Endothelial cell of umbilical vein (primary cell): ENCODE data around the gene TBC1D4.

Experiments used
- EZH2 ChIP-seq: IDR thresholded peaks from 2 replicates; pipeline ENCODE4 v1.6.1; 2012; ENCODE audit warnings: borderline replicate concordance, low read depth, mild to moderate bottlenecking, moderate library complexity, low read length, inconsistent platforms; ENCODE audit not compliant: severe bottlenecking
- FOS ChIP-seq: IDR thresholded peaks from 2 replicates; pipeline ENCODE4 v1.6.1; 2011; ENCODE audit warnings: mild to moderate bottlenecking, low read length, moderate library complexity, borderline replicate concordance; ENCODE audit not compliant: insufficient read depth
- JUN ChIP-seq: IDR thresholded peaks from 2 replicates; pipeline ENCODE4 v1.6.1; 2011; ENCODE audit warnings: borderline replicate concordance, low read depth; ENCODE audit not compliant: insufficient read length, insufficient read depth
- MYC ChIP-seq: IDR thresholded peaks from one replicate; pipeline ENCODE4 v1.6.1; 2011; ENCODE audit warnings: mild to moderate bottlenecking, low read depth, low read length
- POLR2A ChIP-seq: IDR thresholded peaks from 2 replicates; pipeline ENCODE4 v1.6.1; 2012; ENCODE audit warnings: low read depth, mild to moderate bottlenecking, control low read depth, low read length
- POLR2AphosphoS5 ChIP-seq: IDR thresholded peaks from 2 replicates; pipeline ENCODE4 v1.6.1; 2012; ENCODE audit warnings: low read depth, mild to moderate bottlenecking, control low read depth, low read length, moderate library complexity; ENCODE audit not compliant: insufficient read depth
- TF ChIP-seq, protein P1 (sequence below), 2 donors: IDR thresholded peaks; 1 replicate in 1 of 2; 2 replicates in 1 of 2; pipeline ENCODE4 v1.5.1; 2011; ENCODE audit warnings: low read length in 2 of 2, mild to moderate bottlenecking in 2 of 2, moderate library complexity in 2 of 2, control low read depth in 1 of 2, inconsistent platforms in 1 of 2, low read depth in 1 of 2; ENCODE audit not compliant: insufficient read depth in 1 of 2; ENCODE audit errors: extremely low read depth in 1 of 2
- TF ChIP-seq, protein P2 (sequence below): IDR thresholded peaks from 2 replicates; pipeline ENCODE4 v1.6.1; 2011; ENCODE audit not compliant: insufficient read depth, insufficient read length

DNA sequence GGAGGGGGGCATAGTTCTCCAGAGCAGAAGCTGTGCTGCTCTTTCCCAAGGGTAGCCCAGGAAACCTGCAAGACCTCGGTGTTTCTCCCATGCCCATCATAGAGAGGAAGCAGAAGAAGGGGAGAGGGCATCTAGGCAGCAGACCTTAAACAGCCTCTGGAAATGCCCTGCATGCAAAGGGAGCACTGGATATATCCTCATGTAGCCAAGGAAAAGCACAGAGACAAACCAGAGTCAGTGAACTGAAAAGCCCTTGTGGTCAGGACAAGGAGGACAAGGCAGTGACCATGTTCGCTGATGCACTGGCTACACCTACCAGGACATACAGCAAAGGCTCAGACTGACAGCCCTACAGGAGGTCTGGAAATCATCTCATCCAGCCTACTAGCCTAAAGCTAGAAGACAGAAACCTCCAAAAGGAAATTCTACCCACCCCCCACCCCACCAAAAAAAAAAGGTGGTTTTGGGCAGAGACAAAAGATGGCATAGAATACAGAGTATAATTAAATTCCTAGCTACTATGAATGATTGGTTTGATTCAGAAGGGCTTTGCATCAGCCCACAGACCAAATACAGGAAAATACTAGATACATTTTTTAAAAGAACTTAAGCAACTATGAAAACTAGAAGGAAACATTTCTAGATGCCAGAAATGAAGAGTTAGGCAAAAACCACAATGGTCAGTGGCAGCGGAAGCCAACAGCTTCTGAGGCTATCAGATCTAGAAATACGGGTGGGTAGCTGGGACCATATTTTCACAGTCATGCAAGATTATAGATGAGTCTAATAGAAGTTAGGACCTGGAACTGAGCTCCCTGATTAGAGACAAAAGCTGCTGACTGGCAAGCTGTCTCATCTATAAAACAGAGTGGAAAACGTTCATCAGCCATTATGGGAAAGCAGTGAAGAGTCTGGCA is 4.4 kb upstream of the TBC1D4 start:
- TF ChIP-seq, protein P1, sequence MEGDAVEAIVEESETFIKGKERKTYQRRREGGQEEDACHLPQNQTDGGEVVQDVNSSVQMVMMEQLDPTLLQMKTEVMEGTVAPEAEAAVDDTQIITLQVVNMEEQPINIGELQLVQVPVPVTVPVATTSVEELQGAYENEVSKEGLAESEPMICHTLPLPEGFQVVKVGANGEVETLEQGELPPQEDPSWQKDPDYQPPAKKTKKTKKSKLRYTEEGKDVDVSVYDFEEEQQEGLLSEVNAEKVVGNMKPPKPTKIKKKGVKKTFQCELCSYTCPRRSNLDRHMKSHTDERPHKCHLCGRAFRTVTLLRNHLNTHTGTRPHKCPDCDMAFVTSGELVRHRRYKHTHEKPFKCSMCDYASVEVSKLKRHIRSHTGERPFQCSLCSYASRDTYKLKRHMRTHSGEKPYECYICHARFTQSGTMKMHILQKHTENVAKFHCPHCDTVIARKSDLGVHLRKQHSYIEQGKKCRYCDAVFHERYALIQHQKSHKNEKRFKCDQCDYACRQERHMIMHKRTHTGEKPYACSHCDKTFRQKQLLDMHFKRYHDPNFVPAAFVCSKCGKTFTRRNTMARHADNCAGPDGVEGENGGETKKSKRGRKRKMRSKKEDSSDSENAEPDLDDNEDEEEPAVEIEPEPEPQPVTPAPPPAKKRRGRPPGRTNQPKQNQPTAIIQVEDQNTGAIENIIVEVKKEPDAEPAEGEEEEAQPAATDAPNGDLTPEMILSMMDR (IDR thresholded peaks at IDR 0.05; ENCODE audit: extremely low read depth in 1 of 2, insufficient read depth in 1 of 2, low read depth in 1 of 2, low read length in 2 of 2), result no peak
- no peak for TF ChIP-seq EZH2
- TF ChIP-seq MYC, result no peak
- no peak for TF ChIP-seq POLR2A
- no peak for TF ChIP-seq POLR2AphosphoS5
- no peak for TF ChIP-seq FOS
- TF ChIP-seq, protein P2, sequence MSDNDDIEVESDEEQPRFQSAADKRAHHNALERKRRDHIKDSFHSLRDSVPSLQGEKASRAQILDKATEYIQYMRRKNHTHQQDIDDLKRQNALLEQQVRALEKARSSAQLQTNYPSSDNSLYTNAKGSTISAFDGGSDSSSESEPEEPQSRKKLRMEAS, result no peak
- no peak for TF ChIP-seq JUN
